GM12878 (cell line): ENCODE data around the gene AMBRA1. TPM values are rescaled to one million over a fixed set of nuclear protein-coding genes. Genes with fewer than 3 reads are reported as not detected.

Source experiments
- ATAC-seq: fragments of 200-7000 bp; cut with Tn5 transposase; 3 replicates; pipeline ENCODE4 v1.9.1; 2020; ENCODE audit warnings: mild to moderate bottlenecking, moderate library complexity
- BruUV-seq: library from RNA; stranded (reverse); fragments of 400-500 nt; replicated peaks from 2 replicates; lab custom pipeline; 2021; lab: Mats Ljungman, UMichigan
- CTCF ChIA-PET: fragments of 300-600 bp; sonication (Branson Sonifier 250); formaldehyde crosslinking; extraction: SDS; loops from one replicate; lab custom pipeline; 2021; ENCODE audit warnings: inconsistent platforms; lab: Yijun Ruan, JAX
- POLR2A ChIA-PET: fragments of 350-600 bp; formaldehyde crosslinking; extraction: SDS; loops from one replicate; lab custom pipeline; 2021; ENCODE audit warnings: inconsistent platforms; lab: Charles Lee
- RAD21 ChIA-PET: fragments of 300-600 bp; sonication (Branson Sonifier 250); formaldehyde crosslinking; loops from one replicate; lab custom pipeline; 2023; ENCODE audit warnings: antibody characterized with exemption; ENCODE audit not compliant: unreplicated experiment; lab: Charles Lee
- SMC1A ChIA-PET: fragments of 300-600 bp; sonication (Branson Sonifier 250); formaldehyde crosslinking; loops from one replicate; lab custom pipeline; 2023; ENCODE audit not compliant: unreplicated experiment, uncharacterized antibody; lab: Charles Lee
- DNase-seq: peaks from one replicate; pipeline ENCODE4 v3.0.0-alpha.2; 2011; ENCODE audit warnings: low read depth, low spot score
- FAIRE-seq: peaks from 3 replicates; lab custom pipeline; 2011; peaks lifted over from hg19 to GRCh38; lab: Jason Lieb, UNC
- H2AFZ ChIP-seq: 2 replicates; pipeline ENCODE4 v1.6.0; 2011; ENCODE audit warnings: low read depth, low read length, control low read depth; ENCODE audit not compliant: control insufficient read depth
- H3K27ac ChIP-seq: 2 replicates; pipeline ENCODE4 v1.5.1; 2011; ENCODE audit warnings: control low read depth; ENCODE audit not compliant: control insufficient read depth, insufficient read depth
- H3K27me3 ChIP-seq, 2 experiments: replicated peaks in 1 of 2; 2 replicates each; pipeline versions ENCODE4 v1.6.0 to v1.6.1; 2011; ENCODE audit warnings: low read length in 1 of 2; ENCODE audit not compliant: control insufficient read depth in 2 of 2, insufficient read depth in 2 of 2
- H3K36me3 ChIP-seq, 2 experiments: 2 replicates each; pipeline ENCODE4 v1.5.1; 2011; ENCODE audit warnings: low read length in 1 of 2; ENCODE audit not compliant: control insufficient read depth in 2 of 2, insufficient read depth in 2 of 2
- H3K4me1 ChIP-seq: 2 replicates; pipeline ENCODE4 v1.6.1; 2011; ENCODE audit warnings: mild to moderate bottlenecking, low read length, moderate library complexity, mixed read lengths; ENCODE audit not compliant: control insufficient read depth, insufficient read depth
- H3K4me2 ChIP-seq: 2 replicates; pipeline ENCODE4 v1.6.0; 2011; ENCODE audit warnings: control low read depth; ENCODE audit not compliant: control insufficient read depth, insufficient read depth
- H3K4me3 ChIP-seq: fragments of 200-600 bp; sonication (generic); 2 replicates; pipeline ENCODE4 v1.5.1; 2016
- H3K79me2 ChIP-seq: 2 replicates; pipeline ENCODE4 v1.6.0; 2011; ENCODE audit warnings: low read length; ENCODE audit not compliant: control insufficient read depth, insufficient read depth
- H3K9ac ChIP-seq: 2 replicates; pipeline ENCODE4 v1.8.0; 2011; ENCODE audit warnings: low read length, control low read depth, mixed read lengths; ENCODE audit not compliant: control insufficient read depth, insufficient read depth
- H3K9me3 ChIP-seq: replicated peaks from 3 replicates; pipeline ENCODE4 v1.5.1; 2011; ENCODE audit warnings: mild to moderate bottlenecking, low read length; ENCODE audit not compliant: control insufficient read depth, insufficient read depth
- H4K20me1 ChIP-seq: 2 replicates; pipeline ENCODE4 v1.6.0; 2011; ENCODE audit not compliant: control insufficient read depth, insufficient read depth
- BHLHE40 ChIP-seq, 2 experiments: fragments of 450-650 bp in 1 of 2; IDR thresholded peaks; 2 replicates each; pipeline ENCODE4 v1.6.1; 2011 to 2017; ENCODE audit warnings: low read depth in 2 of 2, borderline replicate concordance in 1 of 2, improper control_type of control experiment in 1 of 2, low read length in 1 of 2, mild to moderate bottlenecking in 1 of 2
- CHD2 ChIP-seq: IDR thresholded peaks from 2 replicates; pipeline ENCODE4 v1.6.1; 2011; ENCODE audit warnings: low read depth, low read length, improper control_type of control experiment, borderline replicate concordance
- CREM ChIP-seq: IDR thresholded peaks from 2 replicates; pipeline ENCODE4 v1.6.1; 2014; ENCODE audit warnings: antibody characterized with exemption, low read depth
- FOXM1 ChIP-seq: IDR thresholded peaks from 2 replicates; pipeline ENCODE4 v1.6.1; 2012; ENCODE audit warnings: low read depth, mild to moderate bottlenecking, inconsistent platforms, low read length, moderate library complexity
- MTA3 ChIP-seq: IDR thresholded peaks from 2 replicates; pipeline ENCODE4 v1.6.1; 2012; ENCODE audit warnings: low read length, inconsistent platforms, borderline replicate concordance
- PAX8 ChIP-seq: fragments of 450-650 bp; IDR thresholded peaks from 2 replicates; pipeline ENCODE4 v1.6.1; 2017; ENCODE audit warnings: mild to moderate bottlenecking, moderate library complexity
- POLR2AphosphoS2 ChIP-seq: IDR thresholded peaks from 2 replicates; pipeline ENCODE4 v1.6.1; 2011; ENCODE audit warnings: low read depth, mild to moderate bottlenecking, low read length, improper control_type of control experiment, moderate library complexity
- RB1 ChIP-seq: fragments of 450-650 bp; formaldehyde crosslinking; IDR thresholded peaks from 2 replicates; pipeline ENCODE4 v1.6.1; 2017; ENCODE audit warnings: mild to moderate bottlenecking, borderline replicate concordance
- RCOR1 ChIP-seq: conservative IDR thresholded peaks from 2 replicates; pipeline ENCODE4 v1.6.1; 2012; ENCODE audit warnings: low read depth, low read length, improper control_type of control experiment
- YBX1 ChIP-seq: fragments of 450-650 bp; IDR thresholded peaks from 2 replicates; pipeline ENCODE4 v1.6.1; 2016; ENCODE audit warnings: antibody characterized with exemption
- ZNF274 ChIP-seq: IDR thresholded peaks from one replicate; pipeline ENCODE4 v1.8.0; 2011; ENCODE audit not compliant: insufficient read length, insufficient read depth
- WGBS: methylation state at CpG from one replicate; pipeline ENCODE4 v1.1.6; 2016; ENCODE audit warnings: low lambda C conversion rate; ENCODE audit not compliant: insufficient replicate concordance, insufficient coverage; ENCODE audit errors: missing lambda C conversion rate; 5-methylcytosine and 5-hydroxymethylcytosine counted together
- in situ Hi-C: fragments of 300-500 bp; cut with MboI; formaldehyde crosslinking; loops from 9 replicates; pipeline ENCODE4 v1.14.3; 2018; ENCODE audit warnings: mixed read lengths
- intact Hi-C: fragments of 100-400 bp; cut with micrococcal nuclease; formaldehyde crosslinking; loops from one replicate; pipeline ENCODE4 v1.14.2; 2022; ENCODE audit not compliant: unreplicated experiment
- polyA plus RNA-seq, 11 experiments: library from polyadenylated mRNA; depleted of rRNA in 4 of 11; unstranded in 6 of 11; stranded (reverse) in 5 of 11; fragments of >200 nt; fragmentation: Nextera tagmentation in 4 of 11; fragmentation: Illumina TruSeq in 1 of 11; extraction: Ambion mirVana in 4 of 11; extraction: Trizol in 1 of 11; gene quantifications; 1 replicate in 1 of 11; 2 replicates in 10 of 11; pipeline versions ENCODE4 v1.2.1 to v1.2.3, GENCODE V29; 2011 to 2016; ENCODE audit warnings: inconsistent platforms in 2 of 11, missing spikeins in 2 of 11, low read depth in 1 of 11
- total RNA-seq, 4 experiments: library from RNA; depleted of rRNA in 3 of 4; stranded (reverse); fragments of >200 nt in 3 of 4; fragmentation: Illumina TruSeq in 1 of 4; extraction: Trizol in 1 of 4; gene quantifications; 2 replicates each; pipeline versions ENCODE4 v1.2.1 to v1.2.3, GENCODE V29; 2013 to 2021
- TF ChIP-seq, protein P1 (sequence below): IDR thresholded peaks from 2 replicates; pipeline ENCODE4 v1.6.1; 2012; ENCODE audit warnings: improper control_type of control experiment, low read depth, low read length; ENCODE audit not compliant: insufficient replicate concordance
- TF ChIP-seq, protein P2 (sequence below): fragments of 450-650 bp; IDR thresholded peaks from 2 replicates; pipeline ENCODE4 v1.6.1; 2016; ENCODE audit warnings: mild to moderate bottlenecking
- TF ChIP-seq, protein P3 (sequence below): IDR thresholded peaks from 2 replicates; pipeline ENCODE4 v1.6.1; 2012; ENCODE audit warnings: low read length, inconsistent platforms

Gene AMBRA1
- total and polyA plus RNA-seq, 10 of the 15 experiments (the other 5 are each of a cell fraction or from before 2014, with no cell fraction given): 0.57 to 34.3 (median 13.7) TPM

DNA sequence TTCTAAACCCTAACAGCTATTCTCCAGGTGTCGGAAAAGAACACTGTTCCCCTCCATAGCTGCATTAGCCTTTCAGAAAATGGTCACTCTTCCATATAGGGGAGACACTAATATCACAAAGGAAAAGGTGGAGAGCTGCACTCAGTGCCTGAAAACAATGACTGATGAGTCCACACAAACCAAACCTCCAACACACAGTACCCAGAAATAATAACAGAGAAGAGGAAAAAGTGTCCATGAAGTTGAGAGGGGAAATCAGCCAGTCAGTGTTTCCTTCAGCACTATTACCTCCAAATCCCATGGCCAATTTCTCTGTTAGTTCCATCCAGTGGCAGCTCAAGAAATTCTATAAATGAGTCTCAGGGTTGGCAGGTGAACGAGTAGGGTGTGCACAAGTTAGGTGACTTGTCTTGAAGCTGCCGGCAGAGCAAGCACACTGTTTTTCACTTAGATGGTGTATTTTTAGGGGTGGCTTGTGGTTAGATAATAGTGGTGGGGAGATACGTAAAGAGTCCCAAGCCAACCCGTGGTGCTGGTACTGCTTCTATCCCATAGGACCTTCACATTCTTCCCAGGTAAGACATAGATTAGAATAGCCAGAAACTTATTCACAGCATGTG lies 117.8 kb downstream of the AMBRA1 start:
- Histone ChIP-seq H3K9me3 (no peaks in the 10 kb centered on the region), H3K27me3 (no peaks in the 10 kb centered on the region), H3K4me2 (peak overlapping the region; percentile 34; the same call in 1 of the 2 replicates), H3K36me3 (peaks cover 0 to 3% of the 10 kb centered on the region in 2 experiments; a peak in 2 of 4 replicates), H2AFZ (no peak overlapping the region), H3K4me1 (peaks cover 15% of the 10 kb centered on the region), H3K4me3 (no peak overlapping the region), H3K9ac (no peak overlapping the region), H4K20me1 (no peaks in the 10 kb centered on the region; the same call in 1 of the 2 replicates), H3K27ac (no peak overlapping the region), H3K79me2 (peaks cover 4% of the 10 kb centered on the region)
- ChIA-PET SMC1A (interaction anchor here (0.5 to 11.2 kb wide), 15 partner anchors 8 to 143 kb away, joined by 3 to 171 read pairs (median 6); no protein-coding TSS in a partner anchor), RAD21 (interaction anchor here (0.7 to 7.4 kb wide), 16 partner anchors 9 to 141 kb away, joined by 3 to 130 read pairs (median 6); partner anchors contain the start of genes ATG13 and HARBI1), POLR2A (interaction anchor here (0.7 to 4.9 kb wide), 9 partner anchors 9 to 412 kb away, joined by 3 to 69 read pairs (median 6); partner anchors contain the start of gene CHRM4), CTCF (interaction anchor here (0.8 to 9.9 kb wide), 10 partner anchors 14 to 162 kb away, joined by 3 to 135 read pairs (median 4); partner anchors contain the start of gene CHRM4)
- ATAC-seq (peak; percentile 73), FAIRE-seq (no peak), DNase-seq (peak; percentile 28)
- BruUV-seq: no TSS peak
- 22% methylated on average over 5 of the region's 5 CpGs for WGBS
- in situ Hi-C loops (no loop called here), intact Hi-C loops (no loop called here)
- no peak for TF ChIP-seq FOXM1
- TF ChIP-seq, protein P1, sequence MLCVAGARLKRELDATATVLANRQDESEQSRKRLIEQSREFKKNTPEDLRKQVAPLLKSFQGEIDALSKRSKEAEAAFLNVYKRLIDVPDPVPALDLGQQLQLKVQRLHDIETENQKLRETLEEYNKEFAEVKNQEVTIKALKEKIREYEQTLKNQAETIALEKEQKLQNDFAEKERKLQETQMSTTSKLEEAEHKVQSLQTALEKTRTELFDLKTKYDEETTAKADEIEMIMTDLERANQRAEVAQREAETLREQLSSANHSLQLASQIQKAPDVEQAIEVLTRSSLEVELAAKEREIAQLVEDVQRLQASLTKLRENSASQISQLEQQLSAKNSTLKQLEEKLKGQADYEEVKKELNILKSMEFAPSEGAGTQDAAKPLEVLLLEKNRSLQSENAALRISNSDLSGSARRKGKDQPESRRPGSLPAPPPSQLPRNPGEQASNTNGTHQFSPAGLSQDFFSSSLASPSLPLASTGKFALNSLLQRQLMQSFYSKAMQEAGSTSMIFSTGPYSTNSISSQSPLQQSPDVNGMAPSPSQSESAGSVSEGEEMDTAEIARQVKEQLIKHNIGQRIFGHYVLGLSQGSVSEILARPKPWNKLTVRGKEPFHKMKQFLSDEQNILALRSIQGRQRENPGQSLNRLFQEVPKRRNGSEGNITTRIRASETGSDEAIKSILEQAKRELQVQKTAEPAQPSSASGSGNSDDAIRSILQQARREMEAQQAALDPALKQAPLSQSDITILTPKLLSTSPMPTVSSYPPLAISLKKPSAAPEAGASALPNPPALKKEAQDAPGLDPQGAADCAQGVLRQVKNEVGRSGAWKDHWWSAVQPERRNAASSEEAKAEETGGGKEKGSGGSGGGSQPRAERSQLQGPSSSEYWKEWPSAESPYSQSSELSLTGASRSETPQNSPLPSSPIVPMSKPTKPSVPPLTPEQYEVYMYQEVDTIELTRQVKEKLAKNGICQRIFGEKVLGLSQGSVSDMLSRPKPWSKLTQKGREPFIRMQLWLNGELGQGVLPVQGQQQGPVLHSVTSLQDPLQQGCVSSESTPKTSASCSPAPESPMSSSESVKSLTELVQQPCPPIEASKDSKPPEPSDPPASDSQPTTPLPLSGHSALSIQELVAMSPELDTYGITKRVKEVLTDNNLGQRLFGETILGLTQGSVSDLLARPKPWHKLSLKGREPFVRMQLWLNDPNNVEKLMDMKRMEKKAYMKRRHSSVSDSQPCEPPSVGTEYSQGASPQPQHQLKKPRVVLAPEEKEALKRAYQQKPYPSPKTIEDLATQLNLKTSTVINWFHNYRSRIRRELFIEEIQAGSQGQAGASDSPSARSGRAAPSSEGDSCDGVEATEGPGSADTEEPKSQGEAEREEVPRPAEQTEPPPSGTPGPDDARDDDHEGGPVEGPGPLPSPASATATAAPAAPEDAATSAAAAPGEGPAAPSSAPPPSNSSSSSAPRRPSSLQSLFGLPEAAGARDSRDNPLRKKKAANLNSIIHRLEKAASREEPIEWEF: no peak
- TF ChIP-seq PAX8: no peak
- TF ChIP-seq ZNF274: no peak
- no peak for TF ChIP-seq BHLHE40 (IDR thresholded peaks at IDR 0.05; ENCODE audit: borderline replicate concordance in 1 of 2, low read depth in 2 of 2, low read length in 1 of 2)
- TF ChIP-seq YBX1: no peak
- TF ChIP-seq CREM: no peak
- TF ChIP-seq CHD2: no peak
- no peak for TF ChIP-seq RB1
- TF ChIP-seq, protein P2, sequence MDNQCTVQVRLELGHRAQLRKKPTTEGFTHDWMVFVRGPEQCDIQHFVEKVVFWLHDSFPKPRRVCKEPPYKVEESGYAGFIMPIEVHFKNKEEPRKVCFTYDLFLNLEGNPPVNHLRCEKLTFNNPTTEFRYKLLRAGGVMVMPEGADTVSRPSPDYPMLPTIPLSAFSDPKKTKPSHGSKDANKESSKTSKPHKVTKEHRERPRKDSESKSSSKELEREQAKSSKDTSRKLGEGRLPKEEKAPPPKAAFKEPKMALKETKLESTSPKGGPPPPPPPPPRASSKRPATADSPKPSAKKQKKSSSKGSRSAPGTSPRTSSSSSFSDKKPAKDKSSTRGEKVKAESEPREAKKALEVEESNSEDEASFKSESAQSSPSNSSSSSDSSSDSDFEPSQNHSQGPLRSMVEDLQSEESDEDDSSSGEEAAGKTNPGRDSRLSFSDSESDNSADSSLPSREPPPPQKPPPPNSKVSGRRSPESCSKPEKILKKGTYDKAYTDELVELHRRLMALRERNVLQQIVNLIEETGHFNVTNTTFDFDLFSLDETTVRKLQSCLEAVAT: 0 out of 2 replicates have a peak, but pooled peaks have one; percentile 10
- no peak for TF ChIP-seq RCOR1
- TF ChIP-seq MTA3: no peak
- no peak for TF ChIP-seq POLR2AphosphoS2
- TF ChIP-seq, protein P3, sequence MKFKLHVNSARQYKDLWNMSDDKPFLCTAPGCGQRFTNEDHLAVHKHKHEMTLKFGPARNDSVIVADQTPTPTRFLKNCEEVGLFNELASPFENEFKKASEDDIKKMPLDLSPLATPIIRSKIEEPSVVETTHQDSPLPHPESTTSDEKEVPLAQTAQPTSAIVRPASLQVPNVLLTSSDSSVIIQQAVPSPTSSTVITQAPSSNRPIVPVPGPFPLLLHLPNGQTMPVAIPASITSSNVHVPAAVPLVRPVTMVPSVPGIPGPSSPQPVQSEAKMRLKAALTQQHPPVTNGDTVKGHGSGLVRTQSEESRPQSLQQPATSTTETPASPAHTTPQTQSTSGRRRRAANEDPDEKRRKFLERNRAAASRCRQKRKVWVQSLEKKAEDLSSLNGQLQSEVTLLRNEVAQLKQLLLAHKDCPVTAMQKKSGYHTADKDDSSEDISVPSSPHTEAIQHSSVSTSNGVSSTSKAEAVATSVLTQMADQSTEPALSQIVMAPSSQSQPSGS: no peak
